NCI-H1092 (cell line): ENCODE measurements around the gene RXRA.

Source experiments
- DNase-seq: peaks from one replicate; lab custom pipeline; 2025; lab: John Stamatoyannopoulos, UW

The RXRA gene

DNA sequence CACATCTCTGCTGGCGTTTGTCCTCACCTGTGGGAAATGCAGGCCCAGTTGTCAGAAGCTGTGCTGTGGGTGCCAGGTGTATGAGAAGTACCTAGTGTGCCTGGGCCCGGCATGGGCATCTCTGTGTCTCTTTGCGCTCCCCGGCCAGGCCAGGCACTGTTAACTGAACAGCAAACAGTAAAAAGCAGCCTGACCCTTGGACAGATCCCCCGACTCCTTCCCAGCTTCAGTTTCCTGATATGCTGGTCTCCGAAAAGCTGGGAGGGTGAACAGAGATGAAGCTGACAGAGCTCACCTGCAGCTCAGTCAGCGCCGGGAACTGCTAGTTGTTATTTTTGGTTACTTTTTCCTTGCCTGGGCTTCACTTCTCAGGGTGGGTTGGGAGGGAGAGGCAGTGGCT is 28.9 kb downstream of the RXRA start:
- no peak for DNase-seq

DNA sequence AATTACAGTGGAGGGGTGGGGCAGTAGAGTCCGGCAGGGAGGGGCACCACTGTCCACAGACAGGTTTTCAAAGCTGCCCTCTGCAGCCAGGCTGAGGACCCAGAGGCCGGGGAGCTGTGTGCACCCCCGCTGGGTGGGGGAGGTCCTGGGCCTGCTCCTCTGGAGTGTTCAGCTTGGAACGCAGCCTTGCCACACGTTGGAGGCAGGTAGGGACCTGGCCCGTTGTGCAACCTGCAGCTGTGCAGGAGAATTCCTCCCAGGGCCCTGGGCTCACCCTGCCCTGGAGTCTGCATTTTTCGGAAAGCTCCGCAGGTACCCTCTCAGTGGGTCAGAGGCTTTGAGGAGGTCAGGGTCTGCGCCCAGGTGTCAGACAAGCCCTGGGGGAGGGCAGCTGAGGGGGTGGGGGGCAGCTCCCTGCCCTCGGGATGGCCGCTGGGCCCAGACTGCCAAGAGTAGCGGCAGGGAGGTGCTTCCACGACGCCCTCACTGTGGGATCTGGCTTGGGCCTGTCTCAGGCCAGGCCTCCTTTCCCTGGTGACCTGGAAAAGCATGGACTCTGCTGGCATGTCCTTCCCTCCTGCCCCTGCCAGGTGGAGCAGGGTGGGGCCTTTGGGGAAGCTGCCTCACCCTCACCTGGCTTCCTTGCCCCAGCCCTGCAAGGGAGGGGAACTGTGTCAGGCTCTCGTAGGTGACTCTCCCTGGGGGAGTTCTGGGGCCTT is 29.5 kb downstream of the RXRA start:
- DNase-seq = no peak

DNA sequence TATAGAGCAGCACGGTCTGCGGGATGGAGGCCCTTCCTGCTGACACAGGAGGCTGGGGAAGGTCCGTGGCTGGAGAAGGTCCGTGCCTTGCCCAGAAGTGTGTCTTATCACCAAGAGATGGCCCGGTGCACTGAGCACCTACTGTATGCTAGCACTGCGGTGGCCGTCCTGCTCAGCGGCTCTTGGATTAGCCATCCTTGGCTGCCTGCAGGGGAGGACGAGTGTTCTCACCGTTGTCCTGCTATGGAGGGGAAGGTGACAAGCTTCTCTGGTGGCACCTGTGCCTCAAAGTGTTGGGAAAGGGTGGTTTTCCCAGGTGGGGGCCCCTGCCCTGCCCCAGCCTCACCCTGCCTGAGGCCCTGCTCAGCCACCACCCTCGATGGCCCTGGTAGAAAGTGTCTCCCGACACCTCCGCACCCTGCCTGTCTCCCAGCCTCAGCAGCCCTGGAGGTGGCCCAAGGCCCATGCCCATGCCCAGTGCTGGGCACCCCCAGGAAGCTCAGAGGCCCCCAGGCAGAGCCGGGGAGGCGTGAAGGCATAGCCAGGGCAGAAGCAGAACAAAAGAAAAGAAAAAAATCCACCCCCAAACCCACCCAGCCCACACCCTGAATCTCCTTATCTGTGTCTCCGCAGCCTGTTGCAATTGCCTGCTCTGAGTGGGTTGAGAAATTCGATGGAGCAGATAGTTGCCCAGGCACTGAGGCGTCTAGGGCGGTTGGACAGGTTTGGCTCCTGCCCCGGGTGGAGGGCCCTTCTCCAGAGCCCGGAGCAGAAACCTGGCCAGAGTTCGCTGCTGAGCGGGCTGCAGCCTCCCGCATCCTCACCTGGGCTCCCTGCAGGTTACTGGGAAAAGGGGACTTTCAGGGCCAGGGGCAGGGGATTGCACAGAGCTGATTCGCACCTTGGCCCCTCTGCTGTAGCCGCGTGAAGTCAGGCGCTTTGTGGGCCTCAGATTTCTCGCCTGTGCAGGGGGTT is 30.5 kb downstream of the RXRA start:
- no peak for DNase-seq

DNA sequence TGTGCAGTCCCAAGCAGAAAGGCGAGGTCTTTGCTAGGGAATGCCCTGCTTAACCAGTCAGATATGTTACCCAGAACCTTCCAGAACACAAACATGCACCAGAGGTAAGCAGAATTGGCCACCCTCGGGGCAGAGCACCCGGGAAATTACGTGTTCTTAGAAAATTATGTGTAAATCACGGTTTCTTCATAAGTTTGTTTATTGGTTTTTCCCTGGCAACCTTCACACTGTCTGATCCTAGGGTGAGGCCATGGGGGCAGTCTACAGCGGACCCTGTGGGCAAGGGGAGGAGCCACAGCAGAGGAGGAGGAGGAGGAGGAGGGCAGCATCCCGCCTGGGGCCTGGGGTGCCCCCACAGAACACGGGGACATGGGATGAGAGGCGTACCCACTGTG is 31.4 kb downstream of the RXRA start:
- DNase-seq = no peak

DNA sequence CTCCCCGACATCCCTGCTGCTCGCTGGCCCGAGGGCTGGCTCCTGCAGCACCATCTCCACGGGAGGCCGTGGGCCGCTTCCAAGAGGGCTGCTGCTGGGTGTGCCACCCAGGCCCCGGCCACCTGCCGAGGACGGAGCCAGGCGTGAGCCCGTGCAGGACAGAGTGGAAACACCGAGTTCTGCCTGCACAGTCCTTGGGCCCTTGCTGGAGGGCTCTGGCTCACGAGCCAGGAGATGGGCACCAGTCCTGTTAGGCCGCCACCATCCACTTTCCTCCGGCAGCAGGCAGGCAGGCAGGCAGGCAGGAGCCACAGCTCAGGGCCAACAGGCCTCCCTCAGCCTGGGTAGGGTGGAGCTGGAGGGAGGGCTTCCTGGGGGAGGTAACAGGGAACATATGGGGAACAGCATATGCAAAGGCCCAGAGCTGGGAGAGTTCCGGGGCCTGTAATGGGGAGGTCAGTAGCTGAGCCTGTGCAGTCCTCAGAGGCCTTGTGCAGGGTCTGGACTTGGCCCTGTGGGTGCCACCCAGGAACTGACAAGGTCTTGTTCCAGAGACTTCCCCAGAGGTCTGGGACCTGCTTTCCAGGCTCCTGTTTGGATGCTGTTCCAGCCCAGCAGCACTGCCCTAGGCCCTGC is 31.9 kb downstream of the RXRA start:
- no peak for DNase-seq

DNA sequence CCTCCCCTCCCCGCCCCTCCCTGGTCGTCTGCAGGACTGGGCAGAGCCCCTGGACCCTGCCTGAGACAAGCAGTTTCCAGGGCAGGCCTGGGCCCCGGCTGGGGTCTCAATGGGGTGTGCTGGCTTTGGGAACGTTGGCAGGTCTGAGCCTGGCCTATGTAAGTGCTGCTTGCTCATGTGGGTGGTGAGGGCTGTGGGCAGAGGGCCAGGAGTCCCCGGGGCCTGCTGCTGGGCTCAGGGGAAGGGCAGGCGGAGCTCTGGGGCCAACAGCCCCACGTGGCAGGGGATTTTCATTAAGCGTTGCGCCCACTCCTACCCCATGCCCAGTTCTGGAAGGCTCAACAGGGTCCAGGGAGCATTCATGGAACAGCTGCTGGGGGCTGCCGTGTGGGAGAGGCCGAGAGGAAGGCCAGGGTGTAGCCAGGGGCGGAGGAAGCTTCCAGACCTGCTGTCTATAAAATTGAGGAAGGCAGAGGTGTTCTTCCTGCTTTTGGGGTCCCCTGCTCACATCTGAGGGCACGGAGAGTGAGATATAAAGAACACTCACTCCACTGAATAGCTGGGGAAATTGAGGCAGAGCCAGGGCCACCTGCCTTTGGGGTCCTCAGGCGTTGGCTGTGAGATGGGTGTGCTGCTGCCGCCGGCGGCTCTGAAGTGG is 32.5 kb downstream of the RXRA start:
- DNase-seq = peak; percentile 71

DNA sequence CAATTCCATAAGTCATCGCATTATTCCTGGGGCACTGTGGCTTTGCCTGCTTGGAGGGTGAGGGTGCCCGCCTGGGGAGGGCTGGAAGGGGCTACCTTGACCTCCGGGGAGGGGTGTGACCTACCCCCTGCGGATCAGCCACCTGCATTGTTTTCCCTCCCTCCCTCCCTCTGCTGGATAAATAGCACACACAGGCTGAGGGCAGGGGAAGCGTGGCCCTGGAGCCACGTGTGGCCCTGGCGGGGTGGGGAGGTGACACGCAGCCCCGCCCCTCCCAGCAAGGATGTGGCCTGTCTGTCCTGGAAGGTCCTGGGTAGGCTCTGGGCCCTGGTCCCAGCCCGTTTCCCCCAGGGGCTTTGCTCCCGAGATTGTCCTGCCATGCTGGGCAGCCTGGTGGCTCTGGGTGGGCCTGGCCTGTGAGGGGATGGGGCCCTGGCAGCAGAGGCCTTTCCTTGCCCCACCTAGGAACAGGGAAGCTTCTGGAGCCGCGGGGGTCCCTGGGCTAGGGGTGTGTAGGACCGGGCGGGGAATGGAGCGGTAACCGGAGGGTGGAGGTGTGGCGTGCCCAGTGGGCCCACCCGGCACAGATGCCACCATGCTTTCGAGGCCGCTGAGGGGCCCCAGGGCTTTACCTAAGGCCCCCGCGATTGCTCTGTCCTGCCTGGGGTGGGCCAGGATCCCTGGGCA is 33.4 kb downstream of the RXRA start:
- no peak for DNase-seq

DNA sequence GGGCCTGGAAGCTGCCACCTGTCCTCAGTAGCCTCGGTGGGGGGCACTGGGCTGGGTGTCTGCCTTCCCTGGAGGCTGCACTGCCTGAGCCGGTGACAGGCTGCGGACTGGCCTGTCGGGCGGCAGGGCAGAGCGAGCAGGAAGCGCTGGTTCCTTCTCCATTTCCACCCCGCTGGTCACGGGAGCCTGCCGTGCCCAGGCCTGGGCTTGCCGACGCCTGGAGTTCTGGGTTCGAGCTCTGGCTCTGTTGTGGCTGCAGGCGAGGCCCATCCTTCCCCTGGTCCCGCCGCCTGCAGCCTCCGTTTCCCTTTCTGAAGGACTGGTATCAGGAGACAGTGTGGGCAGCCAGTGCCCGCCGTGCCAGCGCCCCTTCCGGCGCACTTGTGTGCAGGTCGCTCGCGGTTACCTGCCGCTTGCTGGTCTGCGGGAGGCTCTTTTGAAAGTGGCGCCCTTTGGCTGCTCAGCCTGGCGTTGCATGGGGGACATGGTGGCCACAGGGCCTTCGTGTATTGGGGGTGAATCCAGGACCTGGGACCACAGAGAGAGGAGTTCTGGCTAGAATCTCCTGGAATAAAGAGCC is 34.0 kb downstream of the RXRA start:
- no peak for DNase-seq

DNA sequence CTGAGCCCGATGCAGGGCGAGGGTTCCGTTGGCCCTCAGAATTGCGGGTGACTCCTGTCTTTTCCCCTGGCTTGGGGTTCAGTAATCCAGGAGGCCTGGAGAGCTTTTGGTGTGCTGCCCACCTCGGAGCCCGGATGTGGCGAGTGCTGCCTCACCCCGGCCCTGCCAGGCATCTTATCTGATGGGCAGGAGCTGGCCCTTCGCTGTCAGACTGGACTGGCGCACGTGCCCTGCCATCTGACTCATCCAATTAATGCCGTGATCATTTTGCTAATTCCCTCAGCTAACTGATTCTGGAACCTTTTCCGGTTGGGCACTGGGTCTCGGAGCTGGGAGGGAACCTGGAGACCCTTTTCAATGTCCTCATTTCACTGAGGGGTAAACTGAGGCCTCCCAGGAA is 34.6 kb downstream of the RXRA start:
- no peak for DNase-seq

DNA sequence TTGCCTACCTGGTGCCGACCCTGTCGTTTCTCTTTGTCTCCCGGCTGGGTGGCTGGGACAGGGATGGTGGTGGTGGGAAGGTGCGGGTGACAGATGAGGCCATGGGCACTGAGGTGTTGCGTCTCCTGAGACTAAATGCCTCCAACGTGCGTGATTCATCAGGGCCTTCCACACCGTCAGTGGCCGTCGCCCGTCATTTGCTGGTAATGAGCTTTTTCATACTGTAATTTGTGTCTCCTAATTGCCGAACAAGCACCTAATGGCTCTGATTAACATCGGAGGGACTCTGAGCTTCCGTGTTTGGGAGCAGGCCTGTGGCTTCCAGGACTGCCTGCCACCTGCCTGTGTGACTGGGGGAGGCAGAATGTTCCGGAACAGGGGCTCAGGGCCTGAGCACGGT is 35.2 kb downstream of the RXRA start:
- no peak for DNase-seq

DNA sequence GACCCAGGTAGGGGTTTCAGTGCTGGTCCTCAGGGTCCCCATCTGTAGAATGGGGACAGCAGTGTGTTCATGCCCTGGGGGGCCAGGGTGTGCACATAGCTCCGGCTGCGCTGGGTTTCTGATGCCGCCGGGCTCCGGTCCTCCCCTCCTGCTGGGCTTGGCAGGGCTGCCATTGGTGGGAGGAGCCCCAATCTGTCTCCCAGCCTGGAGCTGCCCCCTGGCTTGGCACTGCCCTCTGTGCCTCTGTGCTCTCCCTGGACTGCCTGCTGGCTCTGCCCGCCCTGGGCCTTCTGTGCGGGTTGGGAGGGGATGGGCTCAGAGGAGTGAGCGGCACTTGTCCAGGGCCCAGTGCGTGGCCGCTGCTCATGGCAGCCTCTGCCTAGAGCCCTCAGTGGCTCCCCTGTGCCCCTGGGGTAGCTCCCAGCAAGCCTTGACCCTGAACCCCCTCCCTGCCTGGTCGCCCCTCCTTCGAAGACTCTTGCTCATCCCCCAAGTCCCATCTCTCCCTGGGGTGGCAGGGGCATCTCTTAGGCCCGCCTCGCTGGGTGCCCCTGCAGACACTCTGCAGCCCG is 35.7 kb downstream of the RXRA start:
- DNase-seq = no peak

DNA sequence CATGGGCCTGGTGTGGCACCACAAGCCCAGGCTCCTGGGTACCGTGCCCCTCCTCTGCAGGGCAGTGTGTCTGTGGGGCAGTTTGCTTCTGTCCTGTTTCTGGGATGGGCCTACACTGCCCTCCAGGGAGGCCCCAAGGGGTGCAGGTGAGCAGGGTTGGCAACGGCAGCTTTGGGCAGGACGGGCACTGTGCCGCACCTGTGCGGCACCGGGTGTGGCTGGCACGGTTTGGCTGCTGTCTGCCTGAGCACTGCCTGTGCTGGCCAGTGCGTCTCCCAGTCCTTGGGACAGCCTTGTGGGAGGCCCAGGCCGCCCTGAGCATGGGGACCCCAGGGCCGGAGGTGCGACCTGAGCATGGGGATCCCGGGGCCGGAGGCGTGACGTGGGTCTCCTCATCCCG is 37.2 kb downstream of the RXRA start:
- DNase-seq = no peak

DNA sequence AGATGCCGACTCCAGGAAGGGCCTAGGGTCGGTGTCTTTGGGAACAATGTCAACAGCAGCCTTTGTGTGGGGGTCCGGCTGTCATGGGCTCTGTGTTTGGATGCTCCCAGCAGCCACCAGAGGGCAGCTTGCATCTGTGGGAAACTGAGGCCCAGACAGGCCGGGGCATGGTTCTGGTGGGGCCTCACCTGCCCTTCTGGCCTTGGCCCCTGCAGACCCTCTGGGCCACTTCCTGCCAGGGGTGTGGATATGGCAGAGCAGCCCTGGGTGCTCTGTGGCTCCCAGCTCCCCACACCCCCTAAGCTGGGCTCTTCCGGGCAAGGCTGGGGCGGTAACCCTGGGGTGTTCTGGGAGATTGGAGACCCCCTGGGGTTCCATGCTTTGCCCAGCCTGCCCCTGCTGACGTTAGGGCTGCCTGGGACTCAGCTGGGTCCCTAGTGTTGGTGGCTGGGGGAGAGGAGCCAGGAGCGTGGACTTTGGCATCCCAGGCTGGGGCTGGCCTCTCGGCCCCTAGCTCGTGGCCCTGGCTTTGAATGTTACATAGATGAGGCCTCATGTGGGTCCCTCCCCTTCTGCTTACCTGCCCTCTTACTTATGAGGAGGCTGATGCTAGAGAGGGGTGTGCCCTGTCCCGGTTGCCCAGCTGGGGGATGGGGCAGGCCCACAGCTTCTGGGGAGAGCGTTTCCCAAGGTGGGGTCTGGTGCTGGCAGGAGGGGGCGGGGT is 38.3 kb downstream of the RXRA start:
- DNase-seq = no peak

DNA sequence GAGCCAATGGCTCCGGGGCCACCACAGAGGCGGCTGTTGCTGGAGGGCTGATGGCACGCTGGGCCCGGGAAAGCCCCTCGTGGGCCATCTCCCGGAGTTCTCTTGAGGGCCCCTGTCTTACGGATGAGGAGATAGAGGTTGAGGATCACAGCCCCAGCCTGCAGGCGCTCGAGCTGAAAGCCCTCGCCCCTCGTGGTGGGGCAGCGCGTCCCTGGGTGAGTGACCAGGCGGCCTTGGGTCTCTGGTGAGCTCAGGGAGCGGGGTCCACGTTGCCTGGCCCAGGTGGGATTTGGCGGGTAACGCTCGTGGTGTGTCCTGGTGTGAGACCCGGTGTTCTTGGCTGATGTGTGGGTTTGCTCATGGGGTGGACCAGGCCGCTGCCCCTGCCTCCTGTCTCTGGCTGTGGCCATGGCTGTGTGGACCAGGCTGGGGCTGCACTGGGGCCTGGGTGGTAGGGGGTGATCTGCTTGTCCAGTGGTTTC is 38.9 kb downstream of the RXRA start:
- no peak for DNase-seq

DNA sequence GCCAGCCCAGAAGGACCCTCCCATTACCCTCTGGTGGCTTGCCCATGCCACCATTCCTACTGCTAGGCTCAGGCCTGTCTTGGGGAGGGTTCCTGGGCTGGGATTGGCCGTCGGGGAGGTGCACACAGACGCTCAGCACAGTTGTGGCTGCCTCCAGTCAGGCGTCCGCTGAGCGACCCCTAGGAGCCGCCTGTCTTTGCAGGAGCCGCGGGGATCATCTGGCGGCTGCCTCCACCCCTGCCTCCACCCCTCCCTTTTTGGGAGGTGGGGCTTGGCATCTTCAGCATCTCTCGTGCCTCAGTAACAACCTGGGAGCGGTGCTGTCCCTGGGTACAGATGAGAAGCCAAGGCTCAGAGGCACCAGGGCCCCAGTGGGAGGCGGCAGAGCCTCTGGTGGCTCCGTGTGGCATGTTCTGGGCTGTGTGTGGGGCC is 39.6 kb downstream of the RXRA start:
- DNase-seq = peak; percentile 84

DNA sequence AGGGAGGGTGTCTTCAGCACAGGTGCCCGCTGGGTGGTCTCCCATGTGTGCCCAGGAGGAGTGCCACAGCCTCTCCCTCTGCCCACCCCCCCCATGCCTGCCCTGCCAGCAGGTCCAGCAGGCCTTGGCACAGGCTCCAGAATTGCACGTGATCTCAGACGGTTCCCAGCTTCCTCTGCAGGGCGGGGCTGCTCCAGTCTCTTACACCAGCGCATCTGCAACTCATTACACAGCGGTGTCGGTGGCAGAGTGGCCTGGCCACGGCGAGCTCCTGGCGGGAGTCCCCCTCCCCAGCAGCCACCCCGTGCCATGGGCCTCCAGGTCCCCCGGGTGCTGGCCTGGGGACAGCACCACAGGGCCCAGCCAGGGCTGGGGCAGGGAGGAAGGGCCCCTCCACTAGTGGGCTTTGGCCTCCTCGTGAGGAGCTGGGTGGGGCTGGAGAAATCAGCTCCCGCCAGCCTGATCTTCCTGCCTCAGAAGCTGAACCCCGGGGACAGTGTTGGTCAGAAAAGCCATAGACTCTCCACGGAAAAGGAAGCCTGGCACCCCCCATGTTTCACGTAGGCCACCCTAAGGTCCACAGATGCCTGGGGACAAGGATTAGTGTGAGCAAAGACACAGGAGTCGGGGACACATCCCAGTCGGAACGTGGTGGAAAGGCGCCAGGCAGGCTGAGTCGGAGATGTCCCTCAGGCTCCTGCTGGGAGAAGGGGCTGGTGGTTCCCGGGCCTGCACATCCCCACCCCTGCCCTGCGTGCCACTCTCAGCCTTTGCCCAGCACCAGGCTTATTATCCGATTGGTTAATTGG is 40.2 kb downstream of the RXRA start:
- peak; percentile 90 for DNase-seq

DNA sequence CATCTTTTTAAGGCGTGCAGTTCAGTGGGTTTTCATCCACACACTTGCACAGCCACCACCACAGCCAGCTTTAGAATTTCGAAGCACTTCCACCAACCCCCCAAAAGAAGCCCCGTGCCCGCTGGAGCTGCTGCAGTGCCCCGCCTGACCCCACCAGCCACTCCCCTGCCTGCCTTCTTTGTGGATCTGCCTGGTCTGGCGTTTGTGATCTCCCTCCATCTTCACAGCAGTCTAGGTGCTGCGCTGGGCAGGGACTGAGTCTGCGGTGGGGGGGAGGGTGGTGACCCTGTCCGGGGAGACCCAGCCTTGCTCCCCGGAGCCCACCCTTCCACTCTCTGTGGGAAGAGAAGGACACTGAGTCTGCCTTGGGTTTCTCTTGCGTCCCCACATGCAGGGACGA is 40.8 kb downstream of the RXRA start:
- no peak for DNase-seq

DNA sequence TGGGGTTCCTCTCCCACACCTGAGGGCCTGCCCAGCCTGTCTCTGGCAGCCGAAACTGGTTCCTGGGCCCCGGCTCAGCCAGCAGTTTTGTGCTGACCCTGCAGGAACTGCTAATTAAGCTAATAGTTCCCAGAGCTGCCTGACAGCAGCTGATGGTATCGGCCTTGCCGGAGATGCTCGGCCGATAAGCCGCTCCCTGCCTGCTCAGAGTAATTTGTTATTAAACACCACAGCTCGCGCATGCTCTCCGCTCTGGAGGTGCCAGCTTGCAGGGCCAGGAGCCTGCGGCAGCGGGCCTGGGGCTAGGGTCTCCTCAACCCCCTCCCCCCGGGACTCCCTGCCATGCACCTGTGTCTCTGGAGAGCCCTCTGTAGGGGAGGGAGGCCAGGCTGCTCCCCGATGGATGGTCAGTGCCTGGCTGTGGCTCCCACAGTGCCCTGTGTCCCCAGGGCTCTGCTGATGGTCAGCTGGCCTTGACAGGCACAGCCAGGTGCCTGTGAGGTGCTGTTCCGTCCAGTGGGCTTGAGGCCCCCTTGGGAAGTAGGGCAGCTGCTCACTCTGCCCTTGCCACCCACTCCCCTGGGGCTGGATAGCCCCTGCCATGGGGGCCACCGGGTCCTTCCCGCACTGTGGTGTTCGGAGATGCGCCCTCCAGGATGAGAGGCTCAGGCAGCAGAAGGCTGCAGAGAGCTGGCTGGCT is 41.7 kb downstream of the RXRA start:
- no peak for DNase-seq

DNA sequence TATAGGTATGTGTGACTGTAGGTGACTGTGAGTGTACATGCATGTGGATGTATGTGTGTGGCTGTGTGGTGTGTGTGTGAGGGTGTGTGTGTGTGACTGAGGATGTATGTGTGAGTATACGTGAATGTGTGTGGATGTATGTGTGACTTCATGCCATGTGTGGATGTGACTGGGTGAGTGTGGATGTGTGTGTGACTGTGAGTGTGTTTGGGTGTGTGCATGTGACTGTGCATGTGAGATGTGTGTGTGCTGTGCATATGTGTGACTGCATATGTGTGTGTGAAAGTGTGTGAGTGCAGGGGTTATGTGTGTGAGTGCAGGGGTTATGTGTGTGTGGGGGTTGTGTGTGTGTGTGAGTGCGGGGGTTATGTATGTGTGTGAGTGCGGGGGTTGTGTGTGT is 42.3 kb downstream of the RXRA start:
- DNase-seq = no peak
